DND-41 (cell line): Measurements from ENCODE around the gene MAN2B2.

Experiments used
- ATAC-seq: fragments of 200-7000 bp; cut with Tn5 transposase; 3 replicates; pipeline ENCODE4 v1.9.1; 2021; ENCODE audit warnings: low read depth; ENCODE audit not compliant: insufficient read depth
- DNase-seq: peaks from one replicate; pipeline ENCODE4 v3.0.0-alpha.2; 2020
- H2AFZ ChIP-seq: 2 replicates; pipeline ENCODE4 v1.6.0; 2012; ENCODE audit warnings: low read depth, low read length
- H3K27ac ChIP-seq: 2 replicates; pipeline ENCODE4 v1.5.1; 2012; ENCODE audit warnings: low read length, inconsistent platforms
- H3K27me3 ChIP-seq: fragments of 200-600 bp; sonication (generic); 2 replicates; pipeline ENCODE4 v1.6.0; 2012; ENCODE audit warnings: low read length, mild to moderate bottlenecking, inconsistent platforms; ENCODE audit not compliant: insufficient read depth, poor library complexity
- H3K36me3 ChIP-seq: 2 replicates; pipeline ENCODE4 v1.5.1; 2012; ENCODE audit warnings: low read length, inconsistent platforms; ENCODE audit not compliant: insufficient read depth
- H3K4me1 ChIP-seq: 2 replicates; pipeline ENCODE4 v1.5.1; 2012; ENCODE audit warnings: mild to moderate bottlenecking, low read length; ENCODE audit not compliant: insufficient read depth
- H3K4me2 ChIP-seq: 2 replicates; pipeline ENCODE4 v1.6.0; 2012; ENCODE audit warnings: mild to moderate bottlenecking, moderate library complexity, low read length, inconsistent platforms; ENCODE audit not compliant: insufficient read depth
- H3K4me3 ChIP-seq, 2 experiments: fragments of 200-600 bp in 1 of 2; shearing (Covaris generic) in 1 of 2; 2 replicates each; pipeline ENCODE4 v1.5.1; 2012 to 2016; ENCODE audit warnings: inconsistent platforms in 2 of 2, low read length in 2 of 2, mild to moderate bottlenecking in 2 of 2, low read depth in 1 of 2, moderate library complexity in 1 of 2
- H3K79me2 ChIP-seq: 2 replicates; pipeline ENCODE4 v1.6.0; 2012; ENCODE audit warnings: low read length, inconsistent platforms; ENCODE audit not compliant: insufficient read depth
- H3K9ac ChIP-seq: 2 replicates; pipeline ENCODE4 v1.6.0; 2012; ENCODE audit warnings: low read depth, mild to moderate bottlenecking, inconsistent platforms, low read length, moderate library complexity
- H3K9me3 ChIP-seq: 2 replicates; pipeline ENCODE4 v1.5.1; 2012; ENCODE audit warnings: low read length, moderate library complexity, mild to moderate bottlenecking, inconsistent platforms; ENCODE audit not compliant: insufficient read depth, severe bottlenecking
- H4K20me1 ChIP-seq: 2 replicates; pipeline ENCODE4 v1.6.0; 2012; ENCODE audit warnings: low read length; ENCODE audit not compliant: insufficient read depth
- CTCF ChIP-seq: IDR thresholded peaks from 2 replicates; pipeline ENCODE4 v1.5.1; 2012; ENCODE audit warnings: borderline replicate concordance, low read length, moderate library complexity, mild to moderate bottlenecking; ENCODE audit not compliant: poor library complexity, severe bottlenecking; ENCODE audit errors: extremely low read depth
- EZH2 ChIP-seq: IDR thresholded peaks from 3 replicates; pipeline ENCODE4 v1.6.1; 2012; ENCODE audit warnings: borderline replicate concordance, low read depth, mild to moderate bottlenecking, moderate library complexity, low read length, inconsistent platforms; ENCODE audit not compliant: severe bottlenecking

Gene MAN2B2

DNA sequence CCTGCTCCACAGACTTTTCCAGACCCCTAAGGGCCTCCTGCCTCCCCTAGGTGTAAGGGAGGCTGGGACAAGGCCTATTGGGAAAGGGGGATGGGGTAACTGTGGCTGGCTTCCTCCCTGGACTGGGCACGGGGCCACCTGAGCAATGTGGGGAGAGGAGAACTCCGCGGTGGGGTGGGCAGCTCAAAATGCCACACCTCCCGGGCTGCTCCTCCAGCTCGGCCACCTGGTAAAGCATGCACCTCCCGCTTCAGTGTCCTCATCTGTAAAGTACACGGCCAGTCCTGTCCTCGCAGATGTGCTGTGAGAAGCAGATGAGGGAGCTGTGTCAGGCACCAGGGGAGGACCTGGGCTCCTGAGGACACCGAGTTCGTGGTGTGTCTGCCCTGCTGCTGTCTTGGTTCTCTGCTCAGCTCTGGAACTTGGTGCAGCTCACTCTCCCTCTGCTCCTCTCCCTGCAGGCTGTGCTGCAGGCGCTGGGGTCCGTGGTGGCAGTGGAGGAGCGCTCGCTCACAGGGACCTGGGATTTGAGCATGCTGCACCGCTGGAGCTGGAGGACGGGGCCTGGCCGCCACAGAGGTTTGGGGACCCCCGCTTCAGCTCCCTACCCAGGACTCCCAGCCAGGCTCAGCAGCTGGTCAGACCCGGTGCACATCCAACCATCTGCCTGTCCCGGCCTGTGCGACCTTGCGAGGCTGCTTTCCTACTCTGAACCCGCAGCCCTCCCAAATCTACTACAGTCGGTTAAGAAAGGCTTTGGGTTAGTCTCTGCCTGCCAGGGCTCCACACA, 44.7 kb downstream of the MAN2B2 start:
- H3K9ac ChIP-seq, result no peak overlapping the region
- peaks cover 53% of the 10 kb centered on the region for H3K36me3 ChIP-seq
- no peaks in the 10 kb centered on the region for H3K9me3 ChIP-seq
- H4K20me1 ChIP-seq, result peaks cover 11% of the 10 kb centered on the region
- no peaks in the 10 kb centered on the region for H3K27me3 ChIP-seq
- ATAC-seq, result no peak
- no peaks in the 10 kb centered on the region for H3K4me1 ChIP-seq
- no peak overlapping the region for H2AFZ ChIP-seq
- no peak for TF ChIP-seq EZH2
- no peak for TF ChIP-seq CTCF
- no peak overlapping the region for H3K4me2 ChIP-seq
- no peak for DNase-seq
- no peak overlapping the region for H3K4me3 ChIP-seq
- H3K27ac ChIP-seq, result no peak overlapping the region
- H3K79me2 ChIP-seq, result peaks cover 3% of the 10 kb centered on the region; the same call in 1 of the 2 replicates

DNA sequence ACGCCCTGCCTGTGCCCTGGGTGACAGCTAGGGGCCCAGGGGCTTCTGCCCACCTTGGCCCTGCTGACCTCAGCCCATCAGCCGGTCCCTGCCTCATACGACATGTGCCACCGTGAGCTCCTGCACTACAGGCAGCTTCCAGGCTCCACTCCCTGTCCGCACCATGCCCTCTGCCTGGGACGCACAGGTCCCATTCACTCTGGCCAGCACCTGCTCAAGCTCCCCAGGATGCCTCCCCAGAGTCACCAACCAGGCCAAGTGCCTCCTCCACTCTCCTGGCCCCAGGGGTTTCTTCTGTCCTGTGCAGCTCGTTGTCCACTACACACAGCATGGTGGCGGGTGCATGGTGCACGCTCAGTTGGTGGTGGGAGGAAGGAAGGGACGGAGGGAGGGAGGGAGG, 45.3 kb downstream of the MAN2B2 start:
- peaks cover 11% of the 10 kb centered on the region for H4K20me1 ChIP-seq
- no peak for ATAC-seq
- no peak overlapping the region for H3K27ac ChIP-seq
- no peaks in the 10 kb centered on the region for H3K27me3 ChIP-seq
- no peak for DNase-seq
- H3K9me3 ChIP-seq, result no peaks in the 10 kb centered on the region
- no peaks in the 10 kb centered on the region for H3K4me1 ChIP-seq
- H3K4me3 ChIP-seq, result no peak overlapping the region
- peaks cover 48% of the 10 kb centered on the region for H3K36me3 ChIP-seq
- no peak overlapping the region for H2AFZ ChIP-seq
- H3K4me2 ChIP-seq, result no peak overlapping the region
- TF ChIP-seq CTCF (no peak), EZH2 (no peak)
- peaks cover 3% of the 10 kb centered on the region; the same call in 1 of the 2 replicates for H3K79me2 ChIP-seq
- no peak overlapping the region for H3K9ac ChIP-seq

- H3K9me3 ChIP-seq, result no peaks in the 10 kb centered on the region
- no peak overlapping the region for H3K27ac ChIP-seq
- no peaks in the 10 kb centered on the region for H3K27me3 ChIP-seq
- no peak overlapping the region for H3K4me2 ChIP-seq
- H2AFZ ChIP-seq, result no peak overlapping the region
- TF ChIP-seq EZH2 (no peak), CTCF (no peak)
- no peak overlapping the region for H3K9ac ChIP-seq
- H3K4me3 ChIP-seq, result no peak overlapping the region
- H3K36me3 ChIP-seq, result peaks cover 44% of the 10 kb centered on the region
- peaks cover 11% of the 10 kb centered on the region for H4K20me1 ChIP-seq
- peaks cover 3% of the 10 kb centered on the region; the same call in 1 of the 2 replicates for H3K79me2 ChIP-seq
- ATAC-seq (no peak), DNase-seq (no peak)
- H3K4me1 ChIP-seq, result no peaks in the 10 kb centered on the region
Measured at GRCh38 chr4:6620891-6621555, 46.0 kb downstream of the MAN2B2 start.
